DOHH2 (cell line): Measurements from ENCODE around the gene PCDH15.

Experiments
- H3F3A ChIP-seq: fragments of 200-600 bp; sonication (generic), shearing (Covaris generic); 2 replicates; pipeline ENCODE4 v1.6.0; 2016; ENCODE audit warnings: antibody characterized with exemption, mild to moderate bottlenecking; ENCODE audit not compliant: control insufficient read depth, insufficient read depth
- H3K27ac ChIP-seq: fragments of 200-600 bp; sonication (generic); 2 replicates; pipeline ENCODE4 v1.5.1; 2014; ENCODE audit warnings: low read depth, mild to moderate bottlenecking, low read length, moderate library complexity
- H3K27me3 ChIP-seq: fragments of 200-600 bp; sonication (generic); 2 replicates; pipeline ENCODE4 v1.6.1; 2014; ENCODE audit warnings: mild to moderate bottlenecking, low read length, mixed read lengths; ENCODE audit not compliant: control insufficient read depth
- H3K36me3 ChIP-seq: fragments of 200-600 bp; sonication (generic); 2 replicates; pipeline ENCODE4 v1.6.1; 2014; ENCODE audit warnings: mild to moderate bottlenecking, low read length, moderate library complexity, mixed read lengths; ENCODE audit not compliant: control insufficient read depth
- H3K4me1 ChIP-seq: fragments of 200-600 bp; sonication (generic); 2 replicates; pipeline ENCODE4 v1.6.1; 2014; ENCODE audit warnings: mild to moderate bottlenecking, low read length, mixed read lengths; ENCODE audit not compliant: control insufficient read depth
- H3K4me2 ChIP-seq: fragments of 200-600 bp; sonication (generic); 2 replicates; pipeline ENCODE4 v1.6.0; 2014; ENCODE audit warnings: mild to moderate bottlenecking, low read length, moderate library complexity
- H3K4me3 ChIP-seq: fragments of 200-600 bp; sonication (generic); 2 replicates; pipeline ENCODE4 v1.5.1; 2014; ENCODE audit warnings: mild to moderate bottlenecking, low read length, mixed read lengths
- H3K79me2 ChIP-seq: fragments of 200-600 bp; sonication (generic); 2 replicates; pipeline ENCODE4 v1.6.1; 2014; ENCODE audit warnings: mild to moderate bottlenecking, low read length, mixed read lengths; ENCODE audit not compliant: control insufficient read depth
- H3K9me2 ChIP-seq: fragments of 200-600 bp; sonication (generic); replicated peaks from 2 replicates; pipeline ENCODE4 v1.6.1; 2014; ENCODE audit warnings: mild to moderate bottlenecking, low read length, mixed read lengths; ENCODE audit not compliant: control insufficient read depth
- H3K9me3 ChIP-seq: fragments of 200-600 bp; sonication (generic); 2 replicates; pipeline ENCODE4 v1.6.1; 2014; ENCODE audit warnings: antibody characterized with exemption, low read length, mixed read lengths; ENCODE audit not compliant: control insufficient read depth, insufficient read depth
- H4K20me1 ChIP-seq: fragments of 200-600 bp; sonication (generic); 2 replicates; pipeline ENCODE4 v1.6.0; 2014; ENCODE audit warnings: low read depth, mild to moderate bottlenecking, antibody characterized with exemption, low read length, moderate library complexity; ENCODE audit not compliant: control insufficient read depth, insufficient read depth
- CTCF ChIP-seq: fragments of 200-600 bp; sonication (generic); IDR thresholded peaks from one replicate; pipeline ENCODE4 v1.5.1; 2014; ENCODE audit warnings: antibody characterized with exemption, mild to moderate bottlenecking, low read depth, low read length; ENCODE audit not compliant: poor library complexity, severe bottlenecking
- EZH2phosphoT487 ChIP-seq: fragments of 200-600 bp; sonication (generic); IDR thresholded peaks from 2 replicates; pipeline ENCODE4 v1.6.1; 2017; ENCODE audit warnings: borderline replicate concordance, mild to moderate bottlenecking, antibody characterized with exemption, low read length, moderate library complexity, mixed read lengths

PCDH15 gene

GRCh38 chr10:54614072-54614471 lies 187.0 kb downstream of the PCDH15 start:
- no peak overlapping the region for H3K27ac ChIP-seq
- no peaks in the 10 kb centered on the region for H3F3A ChIP-seq
- no peak overlapping the region for H3K4me3 ChIP-seq
- H3K9me2 ChIP-seq = no peaks in the 10 kb centered on the region
- H3K36me3 ChIP-seq = no peaks in the 10 kb centered on the region
- no peak for TF ChIP-seq EZH2phosphoT487
- TF ChIP-seq CTCF = no peak
- no peaks in the 10 kb centered on the region for H4K20me1 ChIP-seq
- no peaks in the 10 kb centered on the region for H3K27me3 ChIP-seq
- H3K4me1 ChIP-seq = no peaks in the 10 kb centered on the region
- H3K79me2 ChIP-seq = no peaks in the 10 kb centered on the region
- H3K9me3 ChIP-seq = no peaks in the 10 kb centered on the region
- H3K4me2 ChIP-seq = no peak overlapping the region

- Histone ChIP-seq H3K9me3 (no peaks in the 10 kb centered on the region), H3K9me2 (no peaks in the 10 kb centered on the region), H3K27ac (no peak overlapping the region), H3K27me3 (no peaks in the 10 kb centered on the region), H3K4me2 (no peak overlapping the region), H3K79me2 (no peaks in the 10 kb centered on the region), H3F3A (no peaks in the 10 kb centered on the region), H3K4me1 (no peaks in the 10 kb centered on the region), H3K36me3 (no peaks in the 10 kb centered on the region), H4K20me1 (no peaks in the 10 kb centered on the region), H3K4me3 (no peak overlapping the region)
- TF ChIP-seq EZH2phosphoT487 = no peak
- TF ChIP-seq CTCF = no peak
These were observed 187.9 kb downstream of the PCDH15 start for GRCh38 chr10:54613162-54613561.

- H3K4me1 ChIP-seq = no peaks in the 10 kb centered on the region
- H3K4me3 ChIP-seq = no peak overlapping the region
- H3K36me3 ChIP-seq = no peaks in the 10 kb centered on the region
- no peaks in the 10 kb centered on the region for H3F3A ChIP-seq
- no peak overlapping the region for H3K4me2 ChIP-seq
- H3K9me2 ChIP-seq = no peaks in the 10 kb centered on the region
- no peak overlapping the region for H3K27ac ChIP-seq
- no peaks in the 10 kb centered on the region for H4K20me1 ChIP-seq
- H3K9me3 ChIP-seq = no peaks in the 10 kb centered on the region
- no peaks in the 10 kb centered on the region for H3K79me2 ChIP-seq
- H3K27me3 ChIP-seq = no peaks in the 10 kb centered on the region
- TF ChIP-seq CTCF (no peak), EZH2phosphoT487 (no peak)
These were observed 191.6 kb downstream of the PCDH15 start for GRCh38 chr10:54609423-54609822.

GRCh38 chr10:54607983-54608382 lies 193.0 kb downstream of the PCDH15 start:
- TF ChIP-seq EZH2phosphoT487 (no peak), CTCF (no peak)
- H3K4me3 ChIP-seq = no peak overlapping the region
- H3K27me3 ChIP-seq = no peaks in the 10 kb centered on the region

More at GRCh38 chr10:54607983-54608382, 193.0 kb downstream of the PCDH15 start:
- H3K4me2 ChIP-seq = no peak overlapping the region
- no peaks in the 10 kb centered on the region for H3K9me2 ChIP-seq
- no peak overlapping the region for H3K27ac ChIP-seq
- H3K36me3 ChIP-seq = no peaks in the 10 kb centered on the region
- no peaks in the 10 kb centered on the region for H3F3A ChIP-seq
- no peaks in the 10 kb centered on the region for H3K9me3 ChIP-seq
- no peaks in the 10 kb centered on the region for H3K4me1 ChIP-seq
- H3K79me2 ChIP-seq = no peaks in the 10 kb centered on the region
- no peaks in the 10 kb centered on the region for H4K20me1 ChIP-seq
